Measurements from ENCODE around the gene OXNAD1.

GRCh38 chr3:16350597-16351318 is 85.7 kb downstream of the OXNAD1 start:
- TF ChIP-seq, protein P1, sequence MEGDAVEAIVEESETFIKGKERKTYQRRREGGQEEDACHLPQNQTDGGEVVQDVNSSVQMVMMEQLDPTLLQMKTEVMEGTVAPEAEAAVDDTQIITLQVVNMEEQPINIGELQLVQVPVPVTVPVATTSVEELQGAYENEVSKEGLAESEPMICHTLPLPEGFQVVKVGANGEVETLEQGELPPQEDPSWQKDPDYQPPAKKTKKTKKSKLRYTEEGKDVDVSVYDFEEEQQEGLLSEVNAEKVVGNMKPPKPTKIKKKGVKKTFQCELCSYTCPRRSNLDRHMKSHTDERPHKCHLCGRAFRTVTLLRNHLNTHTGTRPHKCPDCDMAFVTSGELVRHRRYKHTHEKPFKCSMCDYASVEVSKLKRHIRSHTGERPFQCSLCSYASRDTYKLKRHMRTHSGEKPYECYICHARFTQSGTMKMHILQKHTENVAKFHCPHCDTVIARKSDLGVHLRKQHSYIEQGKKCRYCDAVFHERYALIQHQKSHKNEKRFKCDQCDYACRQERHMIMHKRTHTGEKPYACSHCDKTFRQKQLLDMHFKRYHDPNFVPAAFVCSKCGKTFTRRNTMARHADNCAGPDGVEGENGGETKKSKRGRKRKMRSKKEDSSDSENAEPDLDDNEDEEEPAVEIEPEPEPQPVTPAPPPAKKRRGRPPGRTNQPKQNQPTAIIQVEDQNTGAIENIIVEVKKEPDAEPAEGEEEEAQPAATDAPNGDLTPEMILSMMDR (conservative IDR thresholded peaks at IDR 0.05), result no peak
- no peak for TF ChIP-seq EZH2 (IDR thresholded peaks at IDR 0.05; ENCODE audit: low read depth)
